ENCODE measurements around the gene PTGDS.
A peak's percentile ranks its signal among the peaks of the same experiment; 100 is the strongest.

The PTGDS gene

GRCh38 chr9:136977223-136977622 lies at the start of gene PTGDS:
Gene PTGDS, plus strand, starts transcription at chr9:136977504. Its CDS starts 75 bp downstream, at chr9:136977579.
- DNase-seq (ENCODE audit: low read depth), result peak; percentile 74

- no peak for DNase-seq (ENCODE audit: low read depth)
These were observed 48.7 kb upstream of the PTGDS start for GRCh38 chr9:136928591-136928990.

GRCh38 chr9:136930014-136930413 lies 47.3 kb upstream of the PTGDS start:
- DNase-seq (ENCODE audit: low read depth), result no peak

GRCh38 chr9:136931611-136932130 lies 45.6 kb upstream of the PTGDS start:
- no peak for DNase-seq (ENCODE audit: low read depth)

GRCh38 chr9:136934277-136934676 lies 43.0 kb upstream of the PTGDS start:
- no peak for DNase-seq (ENCODE audit: low read depth)

GRCh38 chr9:136935651-136936050 lies 41.7 kb upstream of the PTGDS start:
- no peak for DNase-seq (ENCODE audit: low read depth)

- no peak for DNase-seq (ENCODE audit: low read depth)
These were observed 40.6 kb upstream of the PTGDS start for GRCh38 chr9:136936645-136937170.

- no peak for DNase-seq (ENCODE audit: low read depth)
These were observed 39.9 kb upstream of the PTGDS start for GRCh38 chr9:136937186-136938001.

- no peak for DNase-seq (ENCODE audit: low read depth)
These were observed 37.8 kb upstream of the PTGDS start for GRCh38 chr9:136939431-136939995.

- no peak for DNase-seq (ENCODE audit: low read depth)
These were observed 37.2 kb upstream of the PTGDS start for GRCh38 chr9:136939996-136940525.

- no peak for DNase-seq (ENCODE audit: low read depth)
These were observed 36.6 kb upstream of the PTGDS start for GRCh38 chr9:136940526-136941230.

GRCh38 chr9:136941231-136942111 lies 35.8 kb upstream of the PTGDS start:
- no peak for DNase-seq (ENCODE audit: low read depth)

GRCh38 chr9:136942112-136942880 lies 35.0 kb upstream of the PTGDS start:
- DNase-seq (ENCODE audit: low read depth), result no peak

GRCh38 chr9:136942881-136943230 lies 34.4 kb upstream of the PTGDS start:
- no peak for DNase-seq (ENCODE audit: low read depth)

- DNase-seq (ENCODE audit: low read depth), result no peak
These were observed 33.8 kb upstream of the PTGDS start for GRCh38 chr9:136943291-136944211.

- peak; percentile 68 for DNase-seq (ENCODE audit: low read depth)
These were observed 33.1 kb upstream of the PTGDS start for GRCh38 chr9:136944212-136944518.

- peak; percentile 92 for DNase-seq (ENCODE audit: low read depth)
These were observed 32.6 kb upstream of the PTGDS start, which contains the start of the genes C8G and FBXW5 for GRCh38 chr9:136944519-136945332. Gene C8G, plus strand, starts transcription at chr9:136945243. Its CDS starts 78 bp downstream, at chr9:136945321. Gene FBXW5, minus strand, starts transcription at chr9:136944738. Its CDS starts 655 bp downstream, at chr9:136944083.
